ENCODE data around the gene CRISP3. TPM values are rescaled to one million over a fixed set of nuclear protein-coding genes. Genes with fewer than 3 reads are reported as not detected.

Gene CRISP3
- total RNA-seq, 1 experiment from 2014 or later = not detected

GRCh38 chr6:49721297-49721696 is 22.9 kb downstream of the CRISP3 start:
- CTCF ChIA-PET = no interaction called here
- no TSS peak for BruUV-seq (replicated peaks)
- Histone ChIP-seq H3K27me3 (ENCODE audit: low read length) (no peaks in the 10 kb centered on the region), H3K4me2 (ENCODE audit: low read length) (no peak overlapping the region), H3K4me3 (ENCODE audit: low read length) (no peak overlapping the region), H3K4me1 (ENCODE audit: insufficient read depth, low read length) (no peaks in the 10 kb centered on the region), H3K36me3 (ENCODE audit: low read depth, low read length) (no peaks in the 10 kb centered on the region), H3K9me2 (replicated peaks; ENCODE audit: low read length) (no peaks in the 10 kb centered on the region), H2AFZ (ENCODE audit: low read length) (no peak overlapping the region), H3K9me3 (ENCODE audit: low read length) (peaks cover 10% of the 10 kb centered on the region; the same call in 1 of the 2 replicates), H3K79me2 (ENCODE audit: low read length) (no peaks in the 10 kb centered on the region), H3F3A (ENCODE audit: low read length, unreplicated experiment) (no peaks in the 10 kb centered on the region), H3K27ac (ENCODE audit: low read length) (no peak overlapping the region), H4K20me1 (ENCODE audit: low read length) (no peaks in the 10 kb centered on the region), H3K9ac (ENCODE audit: low read length) (no peak overlapping the region)
- POLR2A ChIA-PET (ENCODE audit: unreplicated experiment) = no interaction called here
- TF ChIP-seq CTCF (conservative IDR thresholded peaks at IDR 0.05; ENCODE audit: low read depth, low read length) = no peak
- TF ChIP-seq EZH2phosphoT487 (IDR thresholded peaks at IDR 0.05; ENCODE audit: borderline replicate concordance, low read length) = no peak
- no peak for TF ChIP-seq EZH2 (IDR thresholded peaks at IDR 0.05; ENCODE audit: low read length, unreplicated experiment)
- DNase-seq = no peak
- ATAC-seq = no peak
- intact Hi-C loops (cut with micrococcal nuclease) = no loop called here

GRCh38 chr6:49720372-49720771 is 23.8 kb downstream of the CRISP3 start:
- ATAC-seq (no peak), DNase-seq (no peak)
- ChIA-PET CTCF (no interaction called here), POLR2A (ENCODE audit: unreplicated experiment) (no interaction called here)
- Histone ChIP-seq H3K9ac (ENCODE audit: low read length) (no peak overlapping the region), H3K27me3 (ENCODE audit: low read length) (no peaks in the 10 kb centered on the region), H2AFZ (ENCODE audit: low read length) (no peak overlapping the region), H3K9me2 (replicated peaks; ENCODE audit: low read length) (no peaks in the 10 kb centered on the region), H3K4me1 (ENCODE audit: insufficient read depth, low read length) (no peaks in the 10 kb centered on the region), H3K36me3 (ENCODE audit: low read depth, low read length) (no peaks in the 10 kb centered on the region), H3K79me2 (ENCODE audit: low read length) (no peaks in the 10 kb centered on the region), H3K4me3 (ENCODE audit: low read length) (no peak overlapping the region), H3K4me2 (ENCODE audit: low read length) (no peak overlapping the region), H3K27ac (ENCODE audit: low read length) (no peak overlapping the region), H4K20me1 (ENCODE audit: low read length) (no peaks in the 10 kb centered on the region), H3F3A (ENCODE audit: low read length, unreplicated experiment) (no peaks in the 10 kb centered on the region), H3K9me3 (ENCODE audit: low read length) (peaks cover 10% of the 10 kb centered on the region; the same call in 1 of the 2 replicates)
- TF ChIP-seq CTCF (conservative IDR thresholded peaks at IDR 0.05; ENCODE audit: low read depth, low read length) (no peak), EZH2phosphoT487 (IDR thresholded peaks at IDR 0.05; ENCODE audit: borderline replicate concordance, low read length) (no peak), EZH2 (IDR thresholded peaks at IDR 0.05; ENCODE audit: low read length, unreplicated experiment) (no peak)
- intact Hi-C loops (cut with micrococcal nuclease) = no loop called here
- no TSS peak for BruUV-seq (replicated peaks)

- Histone ChIP-seq H3K9me3 (ENCODE audit: low read length) (no peaks in the 10 kb centered on the region), H3F3A (ENCODE audit: low read length, unreplicated experiment) (no peaks in the 10 kb centered on the region), H3K27ac (ENCODE audit: low read length) (no peak within 1 kb of the TSS), H3K9ac (ENCODE audit: low read length) (no peak within 1 kb of the TSS), H3K4me1 (ENCODE audit: insufficient read depth, low read length) (no peaks in the 10 kb centered on the region), H3K4me3 (ENCODE audit: low read length) (no peak within 1 kb of the TSS), H3K36me3 (ENCODE audit: low read depth, low read length) (no peaks in the 10 kb centered on the region), H3K9me2 (replicated peaks; ENCODE audit: low read length) (no peaks in the 10 kb centered on the region), H4K20me1 (ENCODE audit: low read length) (no peaks in the 10 kb centered on the region), H3K27me3 (ENCODE audit: low read length) (no peaks in the 10 kb centered on the region), H3K4me2 (ENCODE audit: low read length) (no peak within 1 kb of the TSS), H2AFZ (ENCODE audit: low read length) (no peak within 1 kb of the TSS), H3K79me2 (ENCODE audit: low read length) (no peaks in the 10 kb centered on the region)
- TF ChIP-seq CTCF (conservative IDR thresholded peaks at IDR 0.05; ENCODE audit: low read depth, low read length) (no peak), EZH2 (IDR thresholded peaks at IDR 0.05; ENCODE audit: low read length, unreplicated experiment) (no peak), EZH2phosphoT487 (IDR thresholded peaks at IDR 0.05; ENCODE audit: borderline replicate concordance, low read length) (no peak)
- CTCF ChIA-PET = no interaction called here
- DNase-seq = no peak
- BruUV-seq (replicated peaks) = no TSS peak
- POLR2A ChIA-PET (ENCODE audit: unreplicated experiment) = no interaction called here
- intact Hi-C loops (cut with micrococcal nuclease) = no loop called here
- no peak for ATAC-seq
Measured at GRCh38 chr6:49713346-49713745, 30.8 kb downstream of the CRISP3 start, which contains the start of gene CRISP2. Gene CRISP2 (minus strand): TSS chr6:49713543. CDS start chr6:49709196, 4,347 bp downstream.

Data from PC-3 (cell line).